ENCODE data around the gene EDN1. TPM values are rescaled to one million over a fixed set of nuclear protein-coding genes. Genes with fewer than 3 reads are reported as not detected.

Gene EDN1
- total and polyA plus RNA-seq, 10 of the 15 experiments (the other 5 are each of a cell fraction or from before 2014, with no cell fraction given) = 2.0 to 6.6 (median 3.1) TPM

DNA sequence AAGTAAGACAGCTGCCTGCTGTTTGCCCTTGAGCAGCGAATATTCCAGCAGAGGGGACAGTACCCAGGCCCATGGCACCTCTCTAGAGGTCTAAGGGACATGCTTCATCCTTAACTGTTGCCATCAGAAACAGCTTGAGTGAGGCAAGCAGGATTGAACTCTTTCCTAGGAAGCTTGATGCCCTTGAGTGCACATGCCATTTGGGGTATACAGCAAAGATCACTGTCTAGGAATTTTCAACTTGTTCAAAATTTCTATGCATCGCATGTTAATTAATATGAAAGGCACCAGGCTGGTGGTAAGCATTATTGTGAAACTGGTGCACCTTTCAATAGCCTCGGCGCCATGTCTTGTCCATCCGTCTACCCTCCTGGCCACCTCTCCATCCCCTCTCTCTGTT, 54.1 kb downstream of the EDN1 start:
- WGBS (ENCODE audit: insufficient coverage, insufficient replicate concordance, low lambda C conversion rate, missing lambda C conversion rate) = 67% methylated on average over 5 of the region's 5 CpGs
- Histone ChIP-seq H4K20me1 (ENCODE audit: control insufficient read depth, insufficient read depth) (no peaks in the 10 kb centered on the region), H3K4me1 (ENCODE audit: control insufficient read depth, insufficient read depth, low read length) (no peaks in the 10 kb centered on the region), H3K4me3 (no peak overlapping the region), H3K27ac (ENCODE audit: control insufficient read depth, insufficient read depth) (no peak overlapping the region), H3K9me3 (replicated peaks; ENCODE audit: control insufficient read depth, insufficient read depth, low read length) (no peaks in the 10 kb centered on the region; the same call in 2 of the 3 replicates), H3K27me3 (replicated peaks in 1 of 2; ENCODE audit: control insufficient read depth in 2 of 2, insufficient read depth in 2 of 2, low read length in 1 of 2) (no peaks in the 10 kb centered on the region), H3K36me3 (ENCODE audit: control insufficient read depth in 2 of 2, insufficient read depth in 2 of 2, low read length in 1 of 2) (no peaks in the 10 kb centered on the region), H2AFZ (ENCODE audit: control insufficient read depth, low read depth, low read length) (no peak overlapping the region), H3K4me2 (ENCODE audit: control insufficient read depth, insufficient read depth) (no peak overlapping the region), H3K9ac (ENCODE audit: control insufficient read depth, insufficient read depth, low read length) (no peak overlapping the region), H3K79me2 (ENCODE audit: control insufficient read depth, insufficient read depth, low read length) (no peaks in the 10 kb centered on the region)
- ChIA-PET CTCF (interaction anchor here (1.3 to 1.6 kb wide), 2 partner anchors 11 to 139 kb away, joined by 5 read pairs; no protein-coding TSS in a partner anchor), POLR2A (interaction anchor here (0.8 to 2.3 kb wide), 4 partner anchors 10 to 26 kb away, joined by 3 to 7 read pairs (median 4); no protein-coding TSS in a partner anchor), SMC1A (ENCODE audit: uncharacterized antibody, unreplicated experiment) (interaction anchor here (0.8 to 6.6 kb wide), 8 partner anchors 9 to 44 kb away, joined by 3 to 37 read pairs (median 9); no protein-coding TSS in a partner anchor), RAD21 (ENCODE audit: unreplicated experiment) (interaction anchor here (0.9 to 1.7 kb wide), 2 partner anchors 9 kb away, joined by 4 read pairs; no protein-coding TSS in a partner anchor)
- no peak for FAIRE-seq
- in situ Hi-C loops (cut with MboI) (no loop called here), intact Hi-C loops (cut with micrococcal nuclease; ENCODE audit: unreplicated experiment) (no loop called here)
- TF ChIP-seq FOXK2 (IDR thresholded peaks at IDR 0.05) = no peak
- TF ChIP-seq RELA (IDR thresholded peaks at IDR 0.05; ENCODE audit: borderline replicate concordance, partially characterized antibody) = no peak
- no peak for TF ChIP-seq ZNF207 (IDR thresholded peaks at IDR 0.05; ENCODE audit: borderline replicate concordance)
- TF ChIP-seq KDM1A (IDR thresholded peaks at IDR 0.05; ENCODE audit: borderline replicate concordance) = no peak
- TF ChIP-seq NR2F1 (conservative IDR thresholded peaks at IDR 0.05) = no peak
- no peak for TF ChIP-seq HDGF (IDR thresholded peaks at IDR 0.05)
- TF ChIP-seq TCF7 (IDR thresholded peaks at IDR 0.05; ENCODE audit: borderline replicate concordance) = no peak
- no TSS peak for BruUV-seq (replicated peaks)
- no peak for ATAC-seq
- DNase-seq (ENCODE audit: low read depth, low spot score) = no peak
